Ovary (tissue), 3 donors: ENCODE measurements around the gene CEP85.

Experiments used
- CTCF ChIP-seq, 3 donors: fragments of 450-650 bp in 2 of 3; fragments of 200-600 bp in 1 of 3; IDR thresholded peaks; one replicate each; pipeline versions ENCODE4 v1.5.1 to v1.8.0; 2016 to 2022; ENCODE audit warnings: antibody characterized with exemption in 3 of 3, mild to moderate bottlenecking in 1 of 3
- EP300 ChIP-seq: sonication (generic); formaldehyde crosslinking; IDR thresholded peaks from one replicate; pipeline ENCODE4 v1.6.1; 2017; ENCODE audit warnings: antibody characterized with exemption
- donor health status: DM: no; HTN: no; CAD: no.

GRCh38 chr1:26254404-26254803 lies 20.4 kb downstream of the CEP85 start:
- TF ChIP-seq CTCF (IDR thresholded peaks at IDR 0.05) (no peak), EP300 (no peak)
